Panc1 (cell line): ENCODE results near the gene COG7.

Experiments
- POLR2AphosphoS5 ChIP-seq: IDR thresholded peaks from 2 replicates; pipeline ENCODE4 v1.6.1; 2012; ENCODE audit warnings: mild to moderate bottlenecking, low read depth, low read length, moderate library complexity
- SIN3A ChIP-seq: IDR thresholded peaks from 2 replicates; pipeline ENCODE4 v1.6.1; 2012; ENCODE audit warnings: low read depth, mild to moderate bottlenecking, low read length, moderate library complexity, borderline replicate concordance; ENCODE audit not compliant: insufficient read depth
- TF ChIP-seq, protein P1 (sequence below): fragments of 450-650 bp; IDR thresholded peaks from 2 replicates; pipeline ENCODE4 v1.5.1; 2017; ENCODE audit warnings: mild to moderate bottlenecking
- TF ChIP-seq, protein P2 (sequence below), 2 experiments: IDR thresholded peaks; 2 replicates each; pipeline ENCODE4 v1.6.1; 2011 to 2012; ENCODE audit warnings: low read depth in 2 of 2, control low read depth in 1 of 2, low read length in 1 of 2, mild to moderate bottlenecking in 1 of 2, moderate library complexity in 1 of 2; ENCODE audit not compliant: insufficient read depth in 1 of 2

GRCh38 chr16:23362460-23363317 is 90.3 kb downstream of the COG7 start:
- TF ChIP-seq, protein P1, sequence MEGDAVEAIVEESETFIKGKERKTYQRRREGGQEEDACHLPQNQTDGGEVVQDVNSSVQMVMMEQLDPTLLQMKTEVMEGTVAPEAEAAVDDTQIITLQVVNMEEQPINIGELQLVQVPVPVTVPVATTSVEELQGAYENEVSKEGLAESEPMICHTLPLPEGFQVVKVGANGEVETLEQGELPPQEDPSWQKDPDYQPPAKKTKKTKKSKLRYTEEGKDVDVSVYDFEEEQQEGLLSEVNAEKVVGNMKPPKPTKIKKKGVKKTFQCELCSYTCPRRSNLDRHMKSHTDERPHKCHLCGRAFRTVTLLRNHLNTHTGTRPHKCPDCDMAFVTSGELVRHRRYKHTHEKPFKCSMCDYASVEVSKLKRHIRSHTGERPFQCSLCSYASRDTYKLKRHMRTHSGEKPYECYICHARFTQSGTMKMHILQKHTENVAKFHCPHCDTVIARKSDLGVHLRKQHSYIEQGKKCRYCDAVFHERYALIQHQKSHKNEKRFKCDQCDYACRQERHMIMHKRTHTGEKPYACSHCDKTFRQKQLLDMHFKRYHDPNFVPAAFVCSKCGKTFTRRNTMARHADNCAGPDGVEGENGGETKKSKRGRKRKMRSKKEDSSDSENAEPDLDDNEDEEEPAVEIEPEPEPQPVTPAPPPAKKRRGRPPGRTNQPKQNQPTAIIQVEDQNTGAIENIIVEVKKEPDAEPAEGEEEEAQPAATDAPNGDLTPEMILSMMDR, result no peak
- TF ChIP-seq SIN3A (no peak), POLR2AphosphoS5 (no peak)
- TF ChIP-seq, protein P2, sequence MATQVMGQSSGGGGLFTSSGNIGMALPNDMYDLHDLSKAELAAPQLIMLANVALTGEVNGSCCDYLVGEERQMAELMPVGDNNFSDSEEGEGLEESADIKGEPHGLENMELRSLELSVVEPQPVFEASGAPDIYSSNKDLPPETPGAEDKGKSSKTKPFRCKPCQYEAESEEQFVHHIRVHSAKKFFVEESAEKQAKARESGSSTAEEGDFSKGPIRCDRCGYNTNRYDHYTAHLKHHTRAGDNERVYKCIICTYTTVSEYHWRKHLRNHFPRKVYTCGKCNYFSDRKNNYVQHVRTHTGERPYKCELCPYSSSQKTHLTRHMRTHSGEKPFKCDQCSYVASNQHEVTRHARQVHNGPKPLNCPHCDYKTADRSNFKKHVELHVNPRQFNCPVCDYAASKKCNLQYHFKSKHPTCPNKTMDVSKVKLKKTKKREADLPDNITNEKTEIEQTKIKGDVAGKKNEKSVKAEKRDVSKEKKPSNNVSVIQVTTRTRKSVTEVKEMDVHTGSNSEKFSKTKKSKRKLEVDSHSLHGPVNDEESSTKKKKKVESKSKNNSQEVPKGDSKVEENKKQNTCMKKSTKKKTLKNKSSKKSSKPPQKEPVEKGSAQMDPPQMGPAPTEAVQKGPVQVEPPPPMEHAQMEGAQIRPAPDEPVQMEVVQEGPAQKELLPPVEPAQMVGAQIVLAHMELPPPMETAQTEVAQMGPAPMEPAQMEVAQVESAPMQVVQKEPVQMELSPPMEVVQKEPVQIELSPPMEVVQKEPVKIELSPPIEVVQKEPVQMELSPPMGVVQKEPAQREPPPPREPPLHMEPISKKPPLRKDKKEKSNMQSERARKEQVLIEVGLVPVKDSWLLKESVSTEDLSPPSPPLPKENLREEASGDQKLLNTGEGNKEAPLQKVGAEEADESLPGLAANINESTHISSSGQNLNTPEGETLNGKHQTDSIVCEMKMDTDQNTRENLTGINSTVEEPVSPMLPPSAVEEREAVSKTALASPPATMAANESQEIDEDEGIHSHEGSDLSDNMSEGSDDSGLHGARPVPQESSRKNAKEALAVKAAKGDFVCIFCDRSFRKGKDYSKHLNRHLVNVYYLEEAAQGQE (IDR thresholded peaks at IDR 0.05; ENCODE audit: insufficient read depth in 1 of 2, low read depth in 2 of 2, low read length in 1 of 2), result no peak
